Uterus (tissue), 4 donors: ENCODE results near the gene KCNH4. TPM values are rescaled to one million over a fixed set of nuclear protein-coding genes. Genes with fewer than 3 reads are reported as not detected.

Experiments
- DNase-seq, 2 donors: peaks; one replicate each; pipeline ENCODE4 v3.0.0-alpha.2; 2019 to 2020
- H3K27ac ChIP-seq, 2 donors: fragments of 200-600 bp; sonication (generic); 1 replicate in 1 of 2; 2 replicates in 1 of 2; pipeline ENCODE4 v1.5.1; 2016 to 2018
- H3K27me3 ChIP-seq, 2 donors: fragments of 200-600 bp; sonication (generic); one replicate each; pipeline ENCODE4 v1.5.1; 2018 to 2019; ENCODE audit warnings: control low read depth in 1 of 2
- H3K36me3 ChIP-seq, 2 donors: fragments of 200-600 bp; sonication (generic); one replicate each; pipeline ENCODE4 v1.5.1; 2019; ENCODE audit warnings: control low read depth in 1 of 2
- H3K4me1 ChIP-seq, 2 donors: fragments of 200-600 bp; sonication (generic); one replicate each; pipeline ENCODE4 v1.5.1; 2018 to 2019; ENCODE audit warnings: control low read depth in 1 of 2
- H3K4me3 ChIP-seq, 2 donors: fragments of 200-600 bp; sonication (generic); 1 replicate in 1 of 2; 2 replicates in 1 of 2; pipeline ENCODE4 v1.5.1; 2018 to 2019; ENCODE audit warnings: mild to moderate bottlenecking in 1 of 2
- H3K9me3 ChIP-seq, 2 donors: fragments of 200-600 bp; sonication (generic); one replicate each; pipeline ENCODE4 v1.5.1; 2019; ENCODE audit warnings: control low read depth in 1 of 2
- CTCF ChIP-seq, 4 experiments: fragments of 200-600 bp in 2 of 4; fragments of 450-650 bp in 2 of 4; sonication (generic) in 2 of 4; IDR thresholded peaks; one replicate each; pipeline ENCODE4 v1.5.1; 2016 to 2019; ENCODE audit warnings: antibody characterized with exemption in 4 of 4, mild to moderate bottlenecking in 2 of 4, moderate library complexity in 1 of 4
- POLR2A ChIP-seq, 2 donors: fragments of 450-650 bp; IDR thresholded peaks; one replicate each; pipeline ENCODE4 v1.6.1; 2016; ENCODE audit warnings: antibody characterized with exemption in 2 of 2, mild to moderate bottlenecking in 1 of 2, moderate library complexity in 1 of 2
- intact Hi-C: fragments of 100-400 bp; cut with DNase I; formaldehyde crosslinking; loops from one replicate; pipeline ENCODE4 v1.15.1; 2023; ENCODE audit warnings: low total_unique reads
- total RNA-seq, 4 donors: library from RNA; depleted of rRNA in 3 of 4; stranded (reverse); fragments of >200 nt in 3 of 4; gene quantifications; one replicate each; pipeline versions ENCODE4 v1.1.0 to v1.2.4, GENCODE V29; 2014 to 2023
- donor health status: DM: yes; HTN: yes; CAD: no.

The KCNH4 gene
- total RNA-seq, 4 donors from 2014 or later = 0.55 TPM; not detected in 3

- peak; percentile 56 to 66 for DNase-seq
- H3K36me3 ChIP-seq = no peaks in the 10 kb centered on the region
- H3K27ac ChIP-seq = no peak overlapping the region
- H3K27me3 ChIP-seq = no peaks in the 10 kb centered on the region
- no peaks in the 10 kb centered on the region for H3K9me3 ChIP-seq
- TF ChIP-seq CTCF (IDR thresholded peaks at IDR 0.05) = no peak
- no peak for TF ChIP-seq POLR2A (IDR thresholded peaks at IDR 0.05)
- H3K4me3 ChIP-seq = no peak overlapping the region
- intact Hi-C loops = no loop called here
- peaks cover 7 to 11% of the 10 kb centered on the region in 2 donors for H3K4me1 ChIP-seq
Observed at GRCh38 chr17:42107597-42108576, 73.1 kb downstream of the KCNH4 start.

GRCh38 chr17:42107124-42107523 is 73.8 kb downstream of the KCNH4 start:
- H3K27ac ChIP-seq = no peak overlapping the region
- TF ChIP-seq POLR2A (IDR thresholded peaks at IDR 0.05) (no peak), CTCF (IDR thresholded peaks at IDR 0.05) (no peak)
- H3K9me3 ChIP-seq = no peaks in the 10 kb centered on the region
- no peak for DNase-seq
- intact Hi-C loops = no loop called here
- no peaks in the 10 kb centered on the region for H3K27me3 ChIP-seq
- no peak overlapping the region for H3K4me3 ChIP-seq
- no peaks in the 10 kb centered on the region for H3K36me3 ChIP-seq
- H3K4me1 ChIP-seq = peaks cover 7 to 8% of the 10 kb centered on the region in 2 donors

Other genes starting within 250 kb of the KCNH4 start
- 10 to 100 TPM; 10.2 to 74.7 (median 40.2) TPM for gene CNP, start 214.3 kb downstream of the KCNH4 start, total RNA-seq
- gene DNAJC7, start 163.7 kb downstream of the KCNH4 start, total RNA-seq = 100 to 1,000 TPM in 1 of 4 donors, 10 to 100 TPM in 3; 25.1 to 107 (median 53.1) TPM
- 10 to 100 TPM in 3 of 4 donors, 1 to 10 TPM in 1; 2.4 to 35.4 (median 26.8) TPM for gene NKIRAS2, start 161.1 kb downstream of the KCNH4 start, total RNA-seq
- gene C17orf113, start 130.5 kb downstream of the KCNH4 start, total RNA-seq = 1 to 10 TPM in 2 of 4 donors, under 1 TPM in 1, not detected in 1; 0.77 to 3.3 (median 2.1) TPM
- gene ZNF385C, start 82.7 kb downstream of the KCNH4 start, total RNA-seq = 1 to 10 TPM in 1 of 4 donors, under 1 TPM in 1, not detected in 2; 0.48 to 1.0 TPM
- 10 to 100 TPM; 12.9 to 21.3 (median 16.2) TPM for gene DHX58, start 68.4 kb downstream of the KCNH4 start, total RNA-seq
- gene KAT2A, start 59.8 kb downstream of the KCNH4 start, total RNA-seq = 10 to 100 TPM; 20.9 to 80.9 (median 39.2) TPM
- under 1 TPM in 1 of 4 donors, not detected in 3; 0.28 TPM for gene HSPB9, start 58.3 kb downstream of the KCNH4 start, total RNA-seq
- 100 to 1,000 TPM in 1 of 4 donors, 10 to 100 TPM in 3; 51.7 to 105 (median 68.0) TPM for gene RAB5C, start 26.2 kb downstream of the KCNH4 start, total RNA-seq
- 1 to 10 TPM in 1 of 4 donors, not detected in 3; 1.0 TPM for gene HCRT, start 4.3 kb upstream of the KCNH4 start, total RNA-seq
- 10 to 100 TPM in 2 of 4 donors, 1 to 10 TPM in 2; 8.2 to 26.8 (median 17.5) TPM for gene GHDC, start 13.4 kb upstream of the KCNH4 start, total RNA-seq
- 100 to 1,000 TPM in 3 of 4 donors, 10 to 100 TPM in 1; 72.1 to 187 (median 144) TPM for gene STAT5B, start 95.2 kb upstream of the KCNH4 start, total RNA-seq
- 10 to 100 TPM; 30.7 to 69.2 (median 33.9) TPM for gene STAT5A, start 107.4 kb upstream of the KCNH4 start, total RNA-seq
- gene STAT3, start 207.3 kb upstream of the KCNH4 start, total RNA-seq = 100 to 1,000 TPM; 115 to 298 (median 171) TPM
- 100 to 1,000 TPM; 204 to 520 (median 372) TPM for gene CAVIN1, start 242.1 kb upstream of the KCNH4 start, total RNA-seq